ENCODE measurements around the gene LRRC15.

Gene LRRC15

GRCh38 chr3:194387276-194387675, 17.7 kb upstream of the LRRC15 start:
- no peak for DNase-seq (ENCODE audit: low read depth)
- TF ChIP-seq CTCF (conservative IDR thresholded peaks at IDR 0.05; ENCODE audit: control insufficient read depth, insufficient read depth, low read depth, low read length), result no peak
- no peak overlapping the region for H3K4me3 ChIP-seq (ENCODE audit: control insufficient read depth, low read depth, low read length)

GRCh38 chr3:194386648-194387047, 17.1 kb upstream of the LRRC15 start:
- DNase-seq (ENCODE audit: low read depth), result no peak
- TF ChIP-seq CTCF (conservative IDR thresholded peaks at IDR 0.05; ENCODE audit: control insufficient read depth, insufficient read depth, low read depth, low read length), result no peak
- H3K4me3 ChIP-seq (ENCODE audit: control insufficient read depth, low read depth, low read length), result no peak overlapping the region

GRCh38 chr3:194386066-194386465, 16.5 kb upstream of the LRRC15 start:
- no peak for DNase-seq (ENCODE audit: low read depth)
- no peak for TF ChIP-seq CTCF (conservative IDR thresholded peaks at IDR 0.05; ENCODE audit: control insufficient read depth, insufficient read depth, low read depth, low read length)
- H3K4me3 ChIP-seq (ENCODE audit: control insufficient read depth, low read depth, low read length), result no peak overlapping the region

- DNase-seq (ENCODE audit: low read depth), result no peak
- no peak overlapping the region for H3K4me3 ChIP-seq (ENCODE audit: control insufficient read depth, low read depth, low read length)
- TF ChIP-seq CTCF (conservative IDR thresholded peaks at IDR 0.05; ENCODE audit: control insufficient read depth, insufficient read depth, low read depth, low read length), result no peak
Measured at GRCh38 chr3:194384569-194385001, 15.0 kb upstream of the LRRC15 start.

GRCh38 chr3:194384156-194384555, 14.6 kb upstream of the LRRC15 start:
- TF ChIP-seq CTCF (conservative IDR thresholded peaks at IDR 0.05; ENCODE audit: control insufficient read depth, insufficient read depth, low read depth, low read length), result no peak
- no peak for DNase-seq (ENCODE audit: low read depth)
- H3K4me3 ChIP-seq (ENCODE audit: control insufficient read depth, low read depth, low read length), result no peak overlapping the region

- DNase-seq (ENCODE audit: low read depth), result no peak
- no peak for TF ChIP-seq CTCF (conservative IDR thresholded peaks at IDR 0.05; ENCODE audit: control insufficient read depth, insufficient read depth, low read depth, low read length)
- H3K4me3 ChIP-seq (ENCODE audit: control insufficient read depth, low read depth, low read length), result no peak overlapping the region
Measured at GRCh38 chr3:194383276-194383940, 13.9 kb upstream of the LRRC15 start.

GRCh38 chr3:194382892-194383223, 13.3 kb upstream of the LRRC15 start:
- no peak for TF ChIP-seq CTCF (conservative IDR thresholded peaks at IDR 0.05; ENCODE audit: control insufficient read depth, insufficient read depth, low read depth, low read length)
- no peak overlapping the region for H3K4me3 ChIP-seq (ENCODE audit: control insufficient read depth, low read depth, low read length)
- no peak for DNase-seq (ENCODE audit: low read depth)
